NCI-H146 treated with DMSO at 0.1 percent for 48 hours (cell line): ENCODE measurements around the gene HMCN2.
"Not testable (repeated sequence)": the region's sequence is repeated elsewhere in the genome, so short reads cannot be mapped to it uniquely, and the experiment has no call there.

Experiments used
- DNase-seq: peaks from one replicate; lab custom pipeline; 2025; ENCODE audit not compliant: unreplicated experiment; lab: John Stamatoyannopoulos, UW

The HMCN2 gene

DNA sequence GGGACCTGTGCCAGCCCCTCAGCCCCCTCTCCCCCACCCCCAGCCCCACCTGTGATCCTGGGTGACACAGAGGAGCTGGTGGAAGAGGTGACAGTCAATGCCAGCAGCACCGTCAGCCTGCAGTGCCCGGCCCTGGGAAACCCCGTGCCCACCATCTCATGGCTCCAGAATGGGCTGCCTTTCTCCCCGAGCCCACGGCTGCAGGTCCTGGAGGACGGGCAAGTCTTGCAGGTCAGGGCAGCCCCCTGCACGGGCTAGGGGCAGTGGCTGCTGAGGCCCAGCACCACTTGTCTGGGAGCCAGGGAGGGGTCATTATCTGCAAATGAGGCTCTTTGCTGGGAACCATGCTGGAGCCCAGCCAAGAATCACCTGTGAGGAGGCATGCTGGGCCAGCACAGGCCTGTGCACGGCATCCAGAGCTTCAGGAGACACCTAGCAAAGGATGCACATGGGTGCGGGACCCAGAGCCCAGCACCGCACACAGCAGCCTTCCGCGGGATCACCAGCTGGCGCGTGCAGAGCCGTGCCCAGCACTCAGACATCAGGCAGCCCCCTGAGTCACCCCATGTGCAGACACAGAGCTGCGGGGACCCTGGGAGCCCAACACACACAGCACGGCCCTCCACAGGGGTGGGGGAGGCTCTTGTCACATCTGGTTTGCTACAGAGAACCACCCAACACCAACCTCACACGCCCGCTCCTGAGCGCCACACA, 117.2 kb downstream of the HMCN2 start:
- no peak for DNase-seq

DNA sequence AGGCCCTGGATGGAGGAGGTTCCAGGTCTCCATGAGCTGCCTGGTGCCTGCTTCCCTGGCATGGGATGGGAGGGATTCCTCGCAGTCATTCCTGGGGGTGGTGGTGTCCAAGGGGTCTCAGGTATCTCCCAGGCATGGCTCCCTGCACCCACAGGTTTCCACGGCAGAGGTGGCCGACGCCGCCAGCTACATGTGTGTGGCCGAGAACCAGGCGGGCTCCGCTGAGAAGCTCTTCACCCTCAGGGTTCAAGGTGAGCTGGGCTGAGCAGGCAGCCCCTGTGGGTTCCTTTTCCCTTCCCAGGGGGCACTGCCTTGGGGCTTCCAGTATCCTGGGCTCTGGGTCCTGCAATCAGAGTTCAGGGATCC, 117.8 kb downstream of the HMCN2 start:
- DNase-seq = no peak

DNA sequence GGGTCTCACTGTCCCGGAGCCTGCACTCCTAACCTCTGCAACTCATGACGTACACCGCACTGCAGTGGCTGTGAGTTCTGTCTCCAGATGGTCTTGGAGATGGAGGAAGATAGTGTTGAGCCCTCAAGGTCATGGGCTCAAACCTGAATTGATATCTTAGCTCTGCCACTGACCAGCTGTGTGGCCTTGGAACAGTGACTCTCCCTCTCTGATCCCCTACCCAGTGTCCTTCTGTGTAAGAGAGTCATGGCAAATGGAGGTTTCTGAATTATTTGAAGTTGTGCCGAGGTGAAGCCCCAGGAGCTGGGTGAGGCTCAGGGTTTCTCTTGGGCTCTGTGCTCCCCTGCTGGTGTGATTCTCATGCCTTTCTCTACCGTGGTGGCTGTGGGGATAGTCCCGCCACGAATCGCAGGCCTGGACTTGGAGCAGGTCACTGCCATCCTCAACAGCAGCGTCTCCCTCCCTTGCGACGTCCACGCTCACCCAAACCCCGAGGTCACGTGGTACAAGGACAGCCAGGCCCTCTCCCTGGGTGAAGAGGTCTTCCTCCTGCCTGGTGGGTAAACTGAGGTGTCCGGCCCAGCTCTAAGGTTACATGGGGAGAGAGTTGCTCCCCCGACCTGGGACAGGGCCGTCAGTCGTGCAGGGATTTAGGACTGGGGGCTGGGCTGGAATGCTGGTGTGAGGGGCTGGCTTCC, 118.6 kb downstream of the HMCN2 start:
- DNase-seq = no peak

DNA sequence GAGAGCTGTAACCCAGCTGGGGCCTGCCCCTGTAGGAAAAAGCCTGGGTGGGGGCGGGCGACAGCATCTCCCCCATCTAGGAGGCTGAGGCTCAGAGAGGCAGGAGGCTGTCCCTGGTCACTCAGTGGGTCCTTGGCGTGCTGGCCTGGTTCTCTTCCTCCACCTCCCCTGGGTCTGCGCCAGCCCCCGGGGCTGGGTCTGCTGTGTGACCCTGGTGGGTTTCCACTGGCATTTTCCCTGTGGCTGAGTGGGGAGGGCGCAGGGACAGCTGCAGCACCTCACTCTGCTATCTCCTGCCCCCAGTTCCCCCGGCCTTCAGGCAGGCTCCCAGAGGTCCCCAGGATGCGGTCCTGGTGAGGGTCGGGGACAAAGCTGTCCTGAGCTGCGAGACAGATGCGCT, 119.7 kb downstream of the HMCN2 start:
- DNase-seq = no peak

DNA sequence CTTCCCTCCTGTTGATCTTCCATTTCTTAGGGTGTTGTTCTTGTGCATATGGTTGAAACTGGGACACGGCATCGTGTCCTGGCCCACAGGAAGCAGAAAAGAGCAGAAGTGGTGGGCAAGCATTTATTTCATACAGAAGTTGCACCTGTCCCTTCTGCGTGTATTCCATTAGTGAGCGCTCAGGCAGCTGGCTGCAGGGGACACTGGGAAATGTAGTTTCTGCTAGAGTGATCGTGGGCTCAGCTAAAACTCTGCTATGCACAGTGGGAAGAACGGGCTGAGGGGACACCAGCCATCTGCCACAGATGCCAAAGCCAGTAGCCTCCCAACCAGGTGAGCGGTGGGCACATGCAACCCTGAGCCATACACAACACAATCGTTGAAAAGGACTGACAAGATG, 121.8 kb downstream of the HMCN2 start:
- DNase-seq = no peak

DNA sequence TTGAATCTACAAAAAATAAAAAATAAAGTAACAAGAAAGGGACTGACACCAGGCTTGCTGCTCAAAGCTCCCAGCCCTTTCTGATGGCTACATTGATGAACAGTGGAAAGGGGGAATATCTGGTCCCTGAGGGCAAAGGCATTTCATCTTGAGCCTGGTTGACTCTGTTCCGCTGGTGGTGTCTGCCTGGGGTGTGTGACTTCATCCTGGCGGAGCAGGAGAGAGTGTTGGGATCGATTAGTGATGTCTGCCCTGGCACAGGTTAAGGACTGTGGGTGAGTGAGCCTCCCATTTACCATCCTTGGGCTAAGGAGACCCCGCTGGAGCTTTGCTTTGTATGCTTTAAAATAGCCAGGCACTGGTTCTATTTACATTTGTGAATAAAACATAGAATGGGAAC, 122.3 kb downstream of the HMCN2 start:
- DNase-seq = no peak

DNA sequence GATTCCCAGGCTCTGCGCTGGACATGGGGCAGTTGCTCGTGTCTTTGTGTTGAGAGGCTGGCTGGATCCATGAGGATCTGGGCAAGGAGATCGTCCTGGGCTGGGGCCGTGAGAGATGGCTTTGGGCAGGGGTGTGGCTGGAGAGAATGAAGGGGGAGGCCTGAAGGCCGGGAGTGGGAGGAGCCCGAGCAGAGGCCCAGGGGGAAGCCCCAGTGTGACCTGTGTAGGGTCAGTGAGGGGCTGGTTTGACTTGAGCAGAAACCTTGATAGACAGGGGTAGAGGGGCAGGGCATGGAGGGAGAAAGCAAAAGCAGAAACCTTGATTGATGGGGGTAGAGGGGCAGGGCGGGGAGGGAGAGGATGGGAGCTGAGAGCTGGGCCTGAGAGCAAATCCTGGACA, 124.8 kb downstream of the HMCN2 start:
- no peak for DNase-seq

DNA sequence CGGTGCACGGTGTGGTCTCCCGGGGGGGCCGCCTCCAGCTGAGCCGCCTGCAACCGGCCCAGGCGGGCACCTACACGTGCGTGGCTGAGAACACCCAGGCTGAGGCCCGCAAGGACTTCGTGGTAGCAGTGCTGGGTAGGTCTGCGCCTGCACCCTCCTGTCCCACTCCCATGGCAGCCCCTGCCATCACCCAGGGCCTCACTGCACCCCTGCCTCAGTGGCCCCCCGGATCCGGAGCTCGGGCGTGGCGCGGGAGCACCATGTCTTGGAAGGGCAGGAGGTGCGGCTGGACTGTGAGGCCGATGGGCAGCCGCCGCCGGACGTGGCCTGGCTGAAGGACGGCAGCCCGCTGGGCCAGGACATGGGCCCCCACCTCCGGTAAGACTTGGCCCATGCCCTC, 125.4 kb downstream of the HMCN2 start:
- DNase-seq = no peak

DNA sequence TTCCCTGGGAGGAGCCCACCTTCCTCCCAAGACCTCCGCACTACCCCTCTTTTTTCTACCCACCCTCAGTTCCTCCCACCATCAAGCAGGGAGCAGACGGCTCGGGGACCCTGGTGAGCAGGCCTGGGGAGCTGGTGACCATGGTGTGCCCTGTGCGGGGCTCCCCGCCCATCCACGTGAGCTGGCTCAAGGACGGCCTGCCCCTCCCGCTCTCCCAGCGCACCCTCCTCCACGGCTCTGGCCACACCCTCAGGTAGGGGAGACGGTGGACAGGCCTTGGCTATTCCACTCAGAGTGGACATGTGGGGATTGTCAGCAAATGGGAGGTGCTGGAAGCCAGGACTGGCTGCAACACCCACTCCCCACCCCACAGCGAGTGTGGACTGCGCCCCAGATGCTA, 126.3 kb downstream of the HMCN2 start:
- DNase-seq = no peak

DNA sequence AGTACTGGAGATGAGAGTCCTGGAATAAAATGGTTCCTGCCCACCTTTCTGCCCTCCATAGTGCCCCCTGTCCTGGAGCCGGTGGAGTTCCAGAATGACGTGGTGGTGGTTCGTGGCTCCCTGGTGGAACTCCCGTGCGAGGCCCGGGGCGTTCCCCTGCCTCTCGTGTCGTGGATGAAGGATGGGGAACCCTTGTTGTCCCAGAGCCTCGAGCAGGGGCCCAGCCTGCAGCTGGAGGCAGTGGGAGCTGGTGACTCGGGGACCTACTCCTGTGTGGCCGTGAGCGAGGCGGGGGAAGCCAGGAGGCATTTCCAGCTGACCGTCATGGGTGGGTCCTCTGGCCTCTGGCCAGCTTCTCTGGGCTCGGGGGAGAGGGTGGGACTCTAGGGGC, 128.1 kb downstream of the HMCN2 start:
- DNase-seq = no peak

DNA sequence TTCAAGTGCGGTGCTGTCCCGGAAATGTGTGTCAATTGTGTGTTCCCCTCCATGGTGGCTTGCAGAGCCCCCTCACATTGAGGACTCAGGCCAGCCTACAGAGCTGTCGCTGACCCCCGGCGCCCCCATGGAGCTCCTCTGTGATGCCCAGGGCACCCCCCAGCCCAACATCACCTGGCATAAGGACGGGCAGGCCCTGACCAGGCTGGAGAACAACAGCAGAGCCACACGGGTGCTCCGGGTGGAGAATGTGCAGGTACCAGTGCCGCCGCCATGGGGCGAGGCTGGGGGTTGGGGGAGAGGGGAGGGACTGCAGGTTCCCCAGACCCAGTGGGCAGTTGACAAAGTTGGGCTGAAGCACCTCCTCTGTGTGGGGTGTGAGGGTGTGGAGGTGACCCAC, 128.8 kb downstream of the HMCN2 start:
- no peak for DNase-seq

DNA sequence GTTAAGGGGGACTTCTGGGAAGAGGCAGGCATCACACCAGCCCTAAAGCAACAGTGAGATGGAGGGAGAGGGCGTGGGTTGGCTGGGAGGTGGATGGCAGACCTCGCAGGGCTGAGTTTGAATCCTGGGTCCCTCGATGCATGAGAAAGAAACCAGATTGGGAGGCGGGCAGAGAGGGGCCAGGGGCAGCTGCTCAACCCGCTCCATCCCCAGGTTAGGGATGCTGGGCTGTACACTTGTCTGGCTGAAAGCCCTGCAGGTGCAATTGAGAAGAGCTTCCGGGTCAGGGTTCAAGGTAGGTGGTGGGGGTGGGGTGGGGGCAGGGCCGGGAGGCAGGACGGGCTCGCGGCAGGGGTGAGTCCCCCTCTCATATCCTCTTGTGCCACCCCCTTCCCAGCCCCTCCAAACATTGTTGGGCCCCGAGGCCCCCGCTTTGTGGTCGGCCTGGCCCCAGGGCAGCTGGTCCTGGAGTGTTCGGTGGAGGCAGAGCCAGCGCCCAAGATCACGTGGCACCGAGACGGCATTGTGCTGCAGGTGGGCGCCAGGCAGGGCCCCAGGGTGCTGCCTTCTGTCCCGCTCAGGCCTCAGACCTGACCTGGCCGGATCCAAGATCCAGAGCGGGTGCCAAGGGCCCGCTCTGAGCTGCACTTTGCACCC, 129.4 kb downstream of the HMCN2 start:
- DNase-seq = no peak

DNA sequence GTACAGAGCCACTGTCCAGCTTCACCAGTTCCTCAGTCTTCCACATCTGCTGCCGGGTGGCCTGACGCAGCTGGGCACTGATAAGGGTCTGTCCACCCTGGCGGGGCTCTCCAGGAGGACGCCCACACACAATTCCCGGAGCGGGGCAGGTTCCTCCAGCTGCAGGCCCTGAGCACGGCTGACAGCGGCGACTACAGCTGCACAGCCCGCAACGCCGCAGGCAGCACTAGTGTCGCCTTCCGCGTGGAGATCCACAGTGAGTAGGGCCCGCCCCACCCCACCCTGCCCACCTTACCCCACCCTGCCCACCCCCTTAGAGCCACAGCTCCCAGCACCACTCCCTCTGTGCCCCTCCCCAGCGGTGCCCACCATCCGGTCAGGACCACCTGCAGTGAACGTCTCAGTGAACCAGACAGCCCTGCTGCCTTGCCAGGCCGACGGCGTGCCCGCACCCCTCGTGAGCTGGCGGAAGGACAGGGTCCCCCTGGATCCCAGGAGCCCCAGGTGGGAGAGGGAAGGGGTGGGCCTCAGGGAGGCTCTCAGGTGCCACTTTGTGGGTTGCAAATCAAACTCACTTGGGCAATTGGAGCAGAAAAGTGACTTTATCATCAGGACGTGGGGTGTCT, 130.4 kb downstream of the HMCN2 start:
- no peak for DNase-seq

DNA sequence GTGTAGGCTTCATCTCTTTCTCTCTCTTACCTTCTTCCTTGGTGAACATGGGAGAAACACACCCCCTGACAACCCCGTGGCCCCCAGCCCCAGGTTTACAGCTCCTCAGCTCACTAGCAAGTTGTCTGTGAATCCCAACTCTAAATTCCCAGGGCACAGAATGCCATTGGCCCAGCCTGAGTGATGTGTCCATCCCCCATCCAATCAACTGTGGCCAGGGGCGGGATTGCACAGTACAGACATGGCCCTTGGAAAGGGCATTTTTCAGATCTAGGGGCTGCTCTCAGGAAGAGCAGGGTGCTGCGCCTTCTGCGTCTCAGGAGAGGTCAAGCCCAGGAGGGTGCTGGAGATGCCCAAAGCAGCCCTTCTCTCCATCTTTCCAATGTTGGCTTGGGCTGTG, 131.0 kb downstream of the HMCN2 start:
- no peak for DNase-seq

DNA sequence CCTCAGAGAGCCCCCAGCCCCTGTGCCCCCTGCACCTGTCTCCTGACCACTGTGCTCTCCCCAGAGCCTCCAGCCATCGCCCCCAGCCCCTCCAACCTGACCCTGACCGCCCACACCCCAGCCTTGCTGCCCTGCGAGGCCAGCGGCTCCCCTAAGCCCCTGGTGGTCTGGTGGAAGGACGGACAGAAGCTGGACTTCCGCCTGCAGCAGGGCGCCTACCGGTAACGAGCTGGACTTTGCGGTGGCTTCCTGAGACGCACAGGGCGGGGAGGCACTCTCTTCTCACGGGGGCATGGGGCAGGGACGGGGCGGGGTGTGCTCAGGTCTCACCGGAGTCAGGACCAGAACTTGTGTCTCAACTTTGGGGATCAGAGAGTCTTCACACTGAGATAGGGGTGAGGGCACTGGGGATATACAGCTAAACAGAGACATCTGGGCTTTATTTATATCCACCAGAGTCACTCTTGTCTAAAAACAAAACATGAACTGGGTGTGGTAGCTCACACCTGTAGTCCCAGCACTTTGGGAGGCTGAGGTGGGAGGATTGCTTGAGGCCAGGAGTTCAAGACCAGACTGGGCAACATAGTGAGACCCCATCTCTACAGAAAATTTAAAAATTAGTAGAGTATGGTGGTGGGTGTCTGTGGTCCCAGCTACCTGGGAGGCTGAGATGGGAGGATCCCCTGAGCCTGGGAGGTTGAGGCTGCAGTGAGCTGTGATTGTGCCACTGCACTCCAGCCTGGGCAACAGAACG, 133.1 kb downstream of the HMCN2 start:
- no peak for DNase-seq

DNA sequence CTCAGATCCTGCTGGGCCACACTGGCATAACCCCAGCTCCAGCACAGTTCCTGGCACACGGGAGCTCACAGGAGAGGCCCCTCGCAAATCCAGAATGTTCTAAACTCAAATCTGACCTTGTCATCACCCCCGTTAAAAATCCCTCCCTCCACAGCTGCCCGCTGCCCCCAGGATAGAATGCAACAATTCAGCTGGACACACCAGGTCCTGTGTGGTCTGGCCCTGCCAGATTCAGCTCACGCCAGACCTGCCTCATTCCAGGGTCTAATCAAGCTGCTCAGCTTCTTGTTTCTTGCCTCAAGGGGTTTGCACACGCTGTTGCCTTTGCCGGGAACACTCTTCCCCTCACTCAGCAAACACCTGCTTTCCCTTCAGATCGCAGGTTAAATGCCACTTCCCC, 134.2 kb downstream of the HMCN2 start:
- DNase-seq = no peak

DNA sequence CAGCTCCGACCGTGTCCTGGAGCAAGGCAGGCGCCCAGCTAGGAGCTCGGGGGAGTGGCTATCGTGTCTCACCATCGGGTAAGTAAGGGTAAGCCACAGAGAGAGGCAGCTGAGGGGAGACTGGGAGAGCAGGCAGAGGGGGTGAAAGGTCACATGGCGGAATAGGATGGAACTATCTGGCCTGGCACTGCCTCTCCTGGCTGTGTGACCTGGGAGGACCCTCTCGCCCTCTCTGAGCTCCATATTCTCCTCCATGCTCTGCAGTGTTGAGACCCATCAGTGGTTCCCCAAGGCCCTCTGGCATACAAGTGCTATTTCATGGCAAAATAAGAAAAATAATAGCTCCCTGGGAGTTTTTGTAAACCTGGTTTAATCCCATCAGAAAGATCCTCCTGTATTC, 135.3 kb downstream of the HMCN2 start:
- no peak for DNase-seq

DNA sequence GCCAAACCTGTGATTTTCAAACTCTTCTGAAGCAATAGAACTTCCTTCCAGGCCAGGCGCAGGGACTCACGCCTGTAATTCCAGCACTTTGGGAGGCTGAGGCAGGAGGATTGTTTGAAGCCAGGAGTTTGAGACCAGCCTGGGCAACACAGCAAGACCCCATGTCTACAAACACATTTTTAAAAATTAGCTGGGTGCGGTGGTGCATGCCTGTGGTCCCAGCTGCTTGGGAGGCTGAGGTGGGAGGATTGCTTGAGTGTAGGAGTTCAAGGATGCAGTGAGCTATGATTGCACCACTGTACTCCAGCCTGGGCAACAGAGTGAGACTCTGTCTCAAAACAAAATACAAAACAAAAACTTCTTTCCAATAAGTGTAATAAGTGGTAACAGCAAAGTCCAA, 136.2 kb downstream of the HMCN2 start:
- not testable (repeated sequence) for DNase-seq

DNA sequence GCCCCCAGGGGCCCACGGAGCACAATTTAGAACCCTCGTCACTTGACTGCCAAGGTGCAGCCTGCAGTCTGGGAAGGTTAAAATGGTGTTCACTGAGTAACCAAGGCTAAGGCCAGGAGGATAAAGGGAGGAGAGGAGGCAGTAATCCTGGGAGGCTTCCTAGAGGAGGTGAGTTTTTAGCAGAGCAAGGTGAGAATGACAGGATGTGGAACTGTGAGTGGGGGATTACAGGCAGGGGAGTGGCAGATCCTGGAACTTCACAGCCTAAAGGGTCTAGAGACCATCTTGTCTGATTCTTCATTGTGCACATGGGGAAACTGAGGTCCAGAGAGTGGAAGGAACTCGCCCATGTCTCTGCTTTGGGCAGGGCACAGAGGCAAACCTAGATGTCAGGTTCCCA, 136.7 kb downstream of the HMCN2 start:
- no peak for DNase-seq

DNA sequence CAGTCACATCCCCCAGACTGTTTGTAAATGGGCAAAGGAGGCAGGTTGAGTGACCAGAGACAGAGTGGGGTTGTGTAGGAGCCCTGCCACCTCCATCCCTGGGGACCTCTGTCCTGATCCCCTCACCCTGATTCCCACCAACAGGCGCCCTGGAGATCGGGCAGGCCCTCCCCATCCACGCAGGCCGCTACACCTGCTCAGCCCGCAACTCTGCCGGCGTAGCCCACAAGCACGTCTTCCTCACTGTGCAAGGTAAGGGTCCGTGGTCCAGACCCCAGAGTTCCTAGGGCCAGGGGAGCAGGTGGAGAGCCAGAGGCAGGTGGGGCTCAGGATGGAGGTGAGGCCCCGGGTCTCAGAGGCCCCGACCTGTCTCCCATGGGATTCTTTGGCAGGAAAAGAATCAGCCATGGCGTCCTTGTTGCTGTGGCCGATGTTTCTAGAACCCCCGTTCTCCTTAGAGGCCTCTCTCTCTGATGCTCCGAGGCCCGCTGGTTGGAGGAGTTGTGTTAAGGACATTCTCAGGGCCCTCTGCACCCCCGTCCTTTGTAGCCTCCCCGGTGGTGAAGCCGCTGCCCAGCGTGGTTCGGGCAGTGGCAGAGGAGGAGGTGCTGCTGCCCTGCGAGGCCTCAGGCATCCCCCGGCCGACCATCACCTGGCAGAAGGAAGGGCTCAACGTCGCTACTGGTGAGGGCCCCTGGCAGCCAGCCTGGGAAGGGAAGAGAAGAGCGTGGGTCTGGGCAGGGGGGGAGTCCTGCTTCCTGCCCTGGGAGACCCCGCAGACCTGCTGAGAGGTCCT, 137.3 kb downstream of the HMCN2 start:
- DNase-seq = no peak
